Hepatocyte (in vitro differentiated cells): ENCODE data around the gene NIPAL3.

Source experiments
- EZH2phosphoT487 ChIP-seq: fragments of 200-600 bp; sonication (generic); IDR thresholded peaks from one replicate; pipeline ENCODE4 v1.6.1; 2018; ENCODE audit warnings: antibody characterized with exemption, mild to moderate bottlenecking, low read depth, moderate library complexity; ENCODE audit not compliant: unreplicated experiment, severe bottlenecking
- TF ChIP-seq, protein P1 (sequence below): fragments of 200-600 bp; sonication (generic); IDR thresholded peaks from 2 replicates; pipeline ENCODE4 v1.5.1; 2016; ENCODE audit warnings: antibody characterized with exemption, mild to moderate bottlenecking; ENCODE audit not compliant: poor library complexity

DNA sequence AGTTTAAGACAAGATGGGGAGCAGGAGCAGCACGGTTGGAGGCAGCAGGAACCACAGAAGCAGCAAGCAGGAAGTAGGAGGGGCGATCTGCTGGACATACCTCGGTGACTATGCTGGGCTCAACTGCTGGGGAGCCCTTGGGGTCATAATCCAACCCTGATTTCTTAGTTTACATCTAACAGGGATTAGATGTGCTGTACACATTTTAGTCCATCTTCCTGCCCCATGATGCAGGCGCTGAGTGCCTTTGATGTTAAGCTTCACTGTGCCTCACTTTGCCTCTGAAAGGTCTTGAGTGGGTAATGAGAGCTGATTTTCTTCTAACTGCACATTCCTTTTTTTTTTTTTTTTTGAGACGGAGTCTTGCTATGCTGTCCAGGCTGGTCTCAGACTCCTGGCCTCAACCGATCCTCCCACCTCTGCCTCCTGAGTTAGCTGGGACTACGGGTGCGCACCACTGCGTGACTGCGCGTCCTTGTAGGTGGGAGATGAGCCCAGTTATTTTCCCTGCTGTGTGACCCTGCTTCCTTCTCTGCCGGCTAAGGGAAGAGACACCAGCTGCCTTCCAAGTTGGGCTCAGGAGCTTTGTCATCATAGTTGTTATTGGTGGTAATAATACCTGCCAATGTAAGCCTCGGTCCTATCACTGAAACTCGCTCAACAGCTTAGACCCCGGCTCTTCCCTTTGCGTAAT lies 85.9 kb downstream of the NIPAL3 start:
- TF ChIP-seq EZH2phosphoT487 = no peak
- TF ChIP-seq, protein P1, sequence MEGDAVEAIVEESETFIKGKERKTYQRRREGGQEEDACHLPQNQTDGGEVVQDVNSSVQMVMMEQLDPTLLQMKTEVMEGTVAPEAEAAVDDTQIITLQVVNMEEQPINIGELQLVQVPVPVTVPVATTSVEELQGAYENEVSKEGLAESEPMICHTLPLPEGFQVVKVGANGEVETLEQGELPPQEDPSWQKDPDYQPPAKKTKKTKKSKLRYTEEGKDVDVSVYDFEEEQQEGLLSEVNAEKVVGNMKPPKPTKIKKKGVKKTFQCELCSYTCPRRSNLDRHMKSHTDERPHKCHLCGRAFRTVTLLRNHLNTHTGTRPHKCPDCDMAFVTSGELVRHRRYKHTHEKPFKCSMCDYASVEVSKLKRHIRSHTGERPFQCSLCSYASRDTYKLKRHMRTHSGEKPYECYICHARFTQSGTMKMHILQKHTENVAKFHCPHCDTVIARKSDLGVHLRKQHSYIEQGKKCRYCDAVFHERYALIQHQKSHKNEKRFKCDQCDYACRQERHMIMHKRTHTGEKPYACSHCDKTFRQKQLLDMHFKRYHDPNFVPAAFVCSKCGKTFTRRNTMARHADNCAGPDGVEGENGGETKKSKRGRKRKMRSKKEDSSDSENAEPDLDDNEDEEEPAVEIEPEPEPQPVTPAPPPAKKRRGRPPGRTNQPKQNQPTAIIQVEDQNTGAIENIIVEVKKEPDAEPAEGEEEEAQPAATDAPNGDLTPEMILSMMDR = no peak
